Stimulated activated naive CD4-positive, alpha-beta T cell (primary cell): ENCODE results near the gene COPE.

ENCODE experiments used
- DNase-seq, 6 experiments: peaks; one replicate each; lab custom pipeline; 2025; lab: John Stamatoyannopoulos, UW

COPE gene

DNA sequence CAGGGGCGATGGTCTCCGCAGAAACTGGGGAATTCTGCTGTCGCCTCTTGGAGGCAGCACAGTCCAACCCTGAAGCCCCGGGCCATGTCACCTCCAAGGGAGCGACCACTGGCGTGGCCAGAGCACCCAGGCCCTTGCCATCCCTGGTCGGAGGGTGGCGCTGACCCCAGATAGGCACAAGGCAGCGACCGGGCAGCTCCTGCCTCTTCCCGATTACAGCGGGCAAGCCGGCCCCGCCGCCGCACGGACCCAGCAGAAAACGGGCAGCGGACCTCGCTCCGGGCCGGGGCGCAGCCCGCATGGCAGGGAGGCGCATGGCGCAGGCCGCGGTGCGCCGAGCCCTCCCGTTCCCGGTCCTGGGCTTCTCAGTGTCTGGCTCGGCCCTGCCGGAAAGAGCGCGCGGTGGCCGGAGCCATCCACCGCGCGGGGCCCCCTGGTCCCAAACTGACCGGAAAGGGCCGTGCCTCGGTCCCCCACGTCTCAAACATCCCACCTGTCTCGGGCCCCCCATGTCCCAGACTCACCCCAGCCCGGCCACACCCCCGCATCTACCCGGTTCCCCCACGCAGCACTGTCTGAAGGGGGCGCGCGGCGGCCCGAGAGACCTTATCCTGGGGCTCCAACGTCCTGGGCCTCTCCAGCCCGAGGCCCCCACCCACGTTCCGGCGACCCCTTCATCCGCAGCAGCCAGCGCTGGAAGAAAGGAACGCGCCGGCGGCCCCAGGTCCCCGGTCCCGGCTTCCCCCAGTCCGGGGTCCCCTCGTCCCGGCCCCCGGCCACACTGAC lies 24.0 kb downstream of the COPE start:
- no peak for DNase-seq

DNA sequence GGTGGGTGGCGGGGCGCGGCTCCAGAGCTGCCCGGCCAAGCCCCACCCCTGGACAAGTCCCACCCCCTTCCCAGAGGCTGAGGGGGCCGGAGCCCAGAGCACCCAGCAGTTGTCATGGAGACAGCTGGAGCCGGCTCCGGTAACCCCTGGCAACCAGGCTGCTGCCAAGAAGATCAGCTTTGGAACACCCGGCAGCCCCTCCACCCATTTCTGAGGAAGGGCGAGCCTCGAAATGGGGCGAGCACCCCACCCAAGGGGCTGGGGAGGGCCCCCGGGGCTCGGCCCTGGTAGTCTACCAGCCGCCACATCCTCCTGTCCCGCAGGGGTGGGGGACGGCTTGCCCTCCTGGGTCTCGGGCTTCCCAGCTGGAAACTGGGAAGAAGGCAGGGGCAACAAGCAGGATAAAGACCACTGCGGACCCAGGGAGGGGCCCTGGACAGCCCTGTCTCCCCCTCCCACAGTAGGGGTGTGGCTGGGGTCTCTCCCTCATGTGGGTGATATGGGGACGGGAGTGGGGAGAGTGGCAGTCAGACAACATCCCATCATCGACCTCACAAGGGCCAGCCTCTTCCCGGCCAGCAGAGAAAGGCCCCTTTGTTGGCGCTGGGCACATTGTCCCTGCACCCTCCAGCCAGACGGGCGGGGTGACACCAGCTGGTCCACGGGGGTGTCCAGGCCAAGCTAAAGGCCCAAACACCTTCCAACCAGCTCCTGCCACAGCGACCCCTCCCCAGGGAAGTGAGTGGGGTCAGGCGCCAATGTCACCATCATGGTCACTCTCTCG lies 24.7 kb downstream of the COPE start:
- no peak for DNase-seq

GRCh38 chr19:18893587-18894253 lies 25.5 kb downstream of the COPE start:
- no peak for DNase-seq

DNA sequence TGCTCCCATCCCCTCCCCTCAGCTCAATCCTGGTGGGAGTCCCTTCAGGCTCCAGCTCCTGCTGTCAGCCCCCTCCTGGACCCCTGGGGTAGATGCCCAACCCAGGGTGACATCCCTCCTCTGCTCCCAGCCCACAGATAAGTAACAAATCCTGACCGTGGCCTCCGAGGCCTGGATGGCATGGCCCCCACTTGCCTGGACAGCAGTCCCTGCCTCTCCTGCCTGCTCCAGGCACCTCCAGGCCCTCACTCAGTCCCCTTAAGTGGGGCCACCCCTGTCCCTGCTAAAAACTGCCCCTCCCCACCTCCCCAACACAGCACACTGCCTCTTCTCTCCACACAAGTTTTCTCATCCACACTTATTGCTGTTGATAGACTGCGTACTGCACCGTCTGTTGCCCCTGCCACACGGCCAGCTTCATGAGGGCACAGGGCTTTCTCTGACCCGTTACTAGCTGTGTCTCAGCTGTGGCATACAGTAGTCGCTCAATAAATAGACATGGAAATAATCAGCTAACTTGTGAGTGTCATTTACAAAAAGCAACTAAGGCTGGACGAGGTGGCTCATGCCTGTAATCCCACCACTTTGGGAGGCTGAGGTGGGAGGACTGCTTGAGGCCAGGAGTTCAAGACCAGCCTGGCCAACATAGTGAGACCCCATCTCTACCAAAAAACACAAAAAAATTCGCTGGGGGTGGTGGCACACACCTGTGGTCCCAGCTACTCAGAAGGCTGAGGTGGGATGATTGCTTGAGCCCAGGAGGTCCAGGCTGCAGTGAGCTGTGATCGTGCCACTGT lies 29.0 kb downstream of the COPE start:
- DNase-seq = no peak

- DNase-seq = no peak
These were observed 32.2 kb downstream of the COPE start for GRCh38 chr19:18886972-18887371.

DNA sequence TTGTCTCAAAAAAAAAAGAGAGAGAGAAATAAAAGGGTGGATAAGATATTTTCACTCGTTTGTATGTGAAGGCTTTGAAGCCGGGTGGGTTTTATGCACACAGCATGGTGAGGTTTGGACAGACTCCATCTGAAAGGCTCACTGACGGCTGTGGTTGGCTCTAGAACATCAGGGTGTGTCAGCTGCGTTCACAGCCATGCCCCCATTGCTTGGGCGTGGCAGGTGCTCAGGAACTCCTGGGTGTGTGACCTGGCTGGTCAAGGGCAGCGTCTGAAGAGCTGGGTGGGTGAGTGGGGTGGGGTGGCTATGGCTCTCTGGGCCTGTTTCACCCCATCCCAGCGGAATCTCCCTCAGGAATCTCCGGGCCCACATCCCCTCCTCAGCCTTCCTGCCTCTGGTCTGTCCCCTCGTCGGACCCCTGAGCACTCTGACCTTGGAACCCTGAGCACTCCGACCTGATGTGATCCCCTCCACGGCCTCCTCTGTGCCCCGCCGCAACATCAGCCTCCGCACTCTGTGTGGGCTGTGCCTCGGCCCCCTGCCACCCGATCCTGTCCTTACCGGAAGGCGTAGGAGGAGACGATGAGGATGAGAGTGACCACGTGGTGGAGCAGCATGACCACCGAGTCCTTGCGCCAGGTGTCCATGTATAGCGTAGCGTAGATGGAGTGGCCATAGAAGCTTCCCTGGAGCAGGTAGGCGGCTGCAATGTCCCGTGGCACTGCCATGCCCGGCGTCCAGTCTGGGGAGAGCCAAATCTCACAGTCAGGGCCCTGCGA lies 35.5 kb downstream of the COPE start:
- DNase-seq = no peak

DNA sequence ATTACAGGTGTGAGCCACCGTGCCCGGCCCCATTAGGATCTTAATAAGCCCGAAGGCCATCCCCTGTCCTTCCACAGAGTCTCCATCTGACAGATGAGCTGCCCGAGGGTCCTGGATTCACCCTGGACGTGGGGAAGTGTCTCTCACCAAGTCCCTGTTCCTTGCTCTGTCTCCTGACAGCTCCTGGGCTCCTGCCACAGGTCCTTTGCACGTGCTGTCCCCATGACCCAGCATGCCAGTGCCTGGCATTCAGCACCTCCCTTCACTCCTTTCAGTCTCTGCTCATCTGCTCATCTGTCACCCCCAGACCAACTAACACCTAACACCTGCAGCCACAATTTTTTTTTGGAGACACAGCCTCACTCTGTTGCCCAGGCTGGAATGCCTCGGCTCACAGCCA lies 37.7 kb downstream of the COPE start:
- DNase-seq = no peak

DNA sequence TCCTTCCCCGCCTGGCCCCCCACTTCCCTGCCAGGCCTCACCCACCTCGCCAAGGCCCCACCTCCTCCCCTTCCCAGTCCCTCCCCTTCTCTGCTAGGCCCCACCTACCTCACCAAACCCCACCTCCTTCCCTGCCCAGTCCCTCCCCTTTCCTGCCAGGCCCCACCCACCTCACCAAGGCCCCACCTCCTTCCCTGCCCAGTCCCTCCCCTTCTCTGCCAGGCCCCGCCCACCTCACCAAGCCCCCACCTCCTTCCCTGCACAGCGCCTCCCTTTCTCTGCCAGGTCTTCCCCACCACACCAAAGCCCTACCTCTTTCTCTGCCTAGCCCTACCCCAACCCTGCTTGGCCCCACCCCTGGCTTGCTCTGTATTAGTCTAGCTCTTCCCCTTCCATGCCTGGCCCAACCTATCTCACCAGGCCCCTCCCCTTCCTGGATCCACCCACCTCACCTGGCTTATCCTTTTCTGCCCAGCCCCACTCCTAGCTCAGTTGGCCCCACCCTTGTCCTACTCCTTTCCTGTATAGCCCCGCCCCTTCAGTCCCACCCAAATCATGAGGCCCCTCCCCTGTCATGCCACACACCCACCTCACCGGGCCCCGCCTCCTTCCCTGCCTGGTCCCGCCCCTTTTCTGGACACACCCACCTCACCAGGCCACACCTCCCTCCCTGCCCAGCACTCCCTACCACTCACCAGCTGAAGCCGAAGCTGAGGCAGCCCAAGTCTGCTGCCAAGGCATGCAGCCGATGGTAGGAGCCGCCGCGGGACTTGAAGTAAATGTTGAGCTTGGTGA lies 39.4 kb downstream of the COPE start:
- peak in 3 of 6 experiments; percentile 11 to 41 (median 32) for DNase-seq

- no peak for DNase-seq
These were observed 40.2 kb downstream of the COPE start for GRCh38 chr19:18878858-18879578.

- no peak for DNase-seq
These were observed 41.0 kb downstream of the COPE start for GRCh38 chr19:18878058-18878797.

GRCh38 chr19:18876865-18877264 lies 42.3 kb downstream of the COPE start:
- DNase-seq = no peak

DNA sequence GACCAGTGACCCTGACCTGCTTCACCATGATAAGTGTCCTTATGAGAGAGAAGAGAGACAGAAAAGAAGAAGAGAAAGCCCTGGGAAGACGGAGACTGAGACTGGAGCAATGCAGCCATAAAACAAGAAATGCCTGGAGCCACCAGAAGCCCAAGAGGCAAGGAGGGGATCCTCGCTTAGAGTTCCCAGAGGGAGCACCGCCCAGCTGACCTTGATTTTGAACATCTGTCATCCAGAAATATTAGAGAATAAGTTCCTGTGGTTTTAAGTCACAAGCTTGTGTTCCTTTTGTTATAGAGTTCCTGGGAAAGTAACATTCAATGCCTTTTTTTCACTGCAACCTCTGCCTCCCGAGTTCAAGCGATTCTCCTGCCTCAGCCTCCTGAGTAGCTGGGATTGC lies 43.5 kb downstream of the COPE start:
- no peak for DNase-seq

DNA sequence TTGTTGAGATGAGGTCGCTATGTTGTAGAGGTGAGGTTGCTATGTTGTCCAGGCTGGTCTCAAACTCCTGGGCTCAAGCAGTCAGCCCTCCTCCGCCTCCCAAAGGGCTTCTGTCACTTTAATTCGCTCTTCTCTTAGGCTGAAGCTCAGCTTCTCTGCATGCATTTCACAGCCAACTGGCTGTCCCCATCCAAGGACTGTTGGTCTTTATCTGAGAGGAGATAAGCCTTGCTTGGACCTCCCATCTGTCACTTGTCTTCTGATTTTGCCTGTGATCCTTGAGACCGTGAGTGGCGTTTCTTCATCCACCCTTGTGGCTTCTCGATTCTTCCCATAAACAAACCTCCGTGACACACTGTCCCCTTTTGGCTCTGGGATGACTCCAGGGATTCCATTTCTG lies 47.6 kb downstream of the COPE start:
- DNase-seq = no peak

DNA sequence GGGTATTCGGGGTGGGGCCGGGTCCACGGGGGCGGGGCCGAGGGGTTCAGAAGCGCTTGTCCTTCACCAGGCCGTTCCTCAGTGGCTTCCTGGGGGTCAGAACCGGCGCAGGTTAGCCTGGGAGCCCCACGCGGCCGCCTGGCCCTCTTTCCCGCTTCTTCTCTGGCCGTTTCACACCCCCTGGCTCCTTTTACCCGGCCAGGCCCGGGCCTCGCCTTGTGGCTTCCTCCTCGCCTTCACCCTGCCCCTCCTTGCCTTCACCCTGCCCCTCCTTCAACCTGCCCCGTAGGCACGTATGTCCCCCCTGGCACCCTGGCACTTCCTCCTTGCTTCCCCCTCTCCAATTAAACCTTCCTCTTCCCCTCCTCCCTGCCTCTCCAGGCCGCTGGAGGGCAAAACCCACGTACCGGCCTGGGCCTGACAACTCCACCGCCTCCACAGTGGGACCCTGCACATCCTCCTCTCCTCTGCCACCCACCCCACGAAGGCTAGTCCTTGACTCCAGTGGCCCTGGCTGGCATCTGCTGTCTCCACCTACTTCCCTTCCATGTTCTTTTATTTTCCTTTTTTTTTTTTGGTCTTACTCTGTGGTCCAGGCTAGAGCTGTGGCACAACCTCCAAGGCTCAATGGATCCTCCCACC lies 48.5 kb downstream of the COPE start:
- DNase-seq = no peak

- DNase-seq = no peak
These were observed 49.2 kb downstream of the COPE start for GRCh38 chr19:18869781-18870530.

DNA sequence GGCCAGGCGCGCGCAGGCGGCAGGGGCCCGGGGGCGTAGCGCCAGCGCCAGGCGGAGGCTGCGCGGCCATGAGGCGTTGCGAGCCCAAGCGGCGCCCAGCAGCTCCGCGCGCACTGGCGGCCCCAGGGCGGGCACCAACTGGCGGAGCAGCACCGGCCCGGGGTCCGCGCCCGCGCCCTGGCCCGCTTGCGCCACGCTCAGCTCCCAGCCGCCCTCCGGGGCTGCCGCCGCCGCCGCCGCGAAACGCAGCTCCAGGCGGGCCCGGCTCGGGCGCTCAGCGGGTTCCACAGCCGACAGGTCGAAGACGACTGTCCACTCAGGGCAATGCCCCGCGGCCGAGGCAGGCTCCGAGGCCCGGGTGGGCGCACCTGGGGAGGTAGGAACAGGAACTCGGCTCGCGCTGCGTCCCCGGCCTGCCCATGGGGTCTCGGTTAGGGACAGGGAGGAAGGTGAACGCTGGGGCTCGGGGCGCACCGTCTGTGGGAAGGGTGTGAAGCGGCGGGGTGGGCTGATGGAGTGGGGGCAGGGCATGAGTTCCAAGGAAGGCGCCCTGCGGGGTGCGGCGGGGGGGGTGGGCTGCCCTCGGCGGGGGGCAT lies 50.1 kb downstream of the COPE start:
- no peak for DNase-seq

- no peak for DNase-seq
These were observed 50.7 kb downstream of the COPE start for GRCh38 chr19:18868380-18869022.
